ENCODE results near the gene CLK1.

The CLK1 gene

GRCh38 chr2:200845194-200845593 is 19.3 kb downstream of the CLK1 start:
- no peaks in the 10 kb centered on the region for H3K4me1 ChIP-seq (ENCODE audit: control insufficient read depth in 2 of 2, insufficient read depth in 1 of 2, low read depth in 1 of 2, low read length in 2 of 2)
- no peak for DNase-seq (ENCODE audit: low spot score)
- peak overlapping the region; percentile 66 for H2AK5ac ChIP-seq (ENCODE audit: low read depth, low read length)
- H3K27me3 ChIP-seq (ENCODE audit: control insufficient read depth in 3 of 3, insufficient read depth in 3 of 3, low read depth in 1 of 3, low read length in 3 of 3): no peaks in the 10 kb centered on the region
- no peak overlapping the region for H4K8ac ChIP-seq (ENCODE audit: low read depth, low read length)
- no peak overlapping the region for H2BK12ac ChIP-seq (ENCODE audit: low read length)
- no peaks in the 10 kb centered on the region for H3K36me3 ChIP-seq (replicated peaks in 1 of 2; ENCODE audit: control insufficient read depth in 2 of 2, insufficient read depth in 2 of 2, low read length in 2 of 2)
- H3K79me1 ChIP-seq (ENCODE audit: low read depth, low read length): no peaks in the 10 kb centered on the region
- no peak overlapping the region for H4K91ac ChIP-seq (ENCODE audit: low read depth, low read length, poor library complexity)
- no peaks in the 10 kb centered on the region for H3K9me3 ChIP-seq (replicated peaks in 1 of 2; ENCODE audit: control insufficient read depth in 2 of 2, insufficient read depth in 1 of 2, low read depth in 1 of 2, low read length in 2 of 2)
- no peak overlapping the region for H3K14ac ChIP-seq (ENCODE audit: low read length)
- no peak overlapping the region for H3K4me3 ChIP-seq (ENCODE audit: low read length in 2 of 2)
- WGBS, 2 donors (ENCODE audit: extremely low coverage in 2 of 2, insufficient read length in 2 of 2, insufficient replicate concordance in 1 of 2): no CpG with 5 or more reads among the region's 5 CpGs
- H3K18ac ChIP-seq (ENCODE audit: low read length): no peak overlapping the region
- H2BK120ac ChIP-seq (ENCODE audit: low read depth, low read length): no peak overlapping the region
- H2BK15ac ChIP-seq (ENCODE audit: low read length): no peak overlapping the region
- H3K23ac ChIP-seq (ENCODE audit: low read depth, low read length, poor library complexity): no peak overlapping the region
- H3K4ac ChIP-seq (ENCODE audit: low read length): no peak overlapping the region
- H3K4me2 ChIP-seq (ENCODE audit: insufficient read depth, low read length, poor library complexity, severe bottlenecking): no peak overlapping the region
- no peak overlapping the region for H2AFZ ChIP-seq (ENCODE audit: low read length)
- H3K9ac ChIP-seq (ENCODE audit: low read depth, low read length, poor library complexity): no peak overlapping the region
- no peak overlapping the region for H3K27ac ChIP-seq (replicated peaks; ENCODE audit: low read length)
- H2BK5ac ChIP-seq (ENCODE audit: low read length): no peak overlapping the region

GRCh38 chr2:200843993-200844948 is 20.2 kb downstream of the CLK1 start:
- Histone ChIP-seq H3K4me1 (ENCODE audit: control insufficient read depth in 2 of 2, insufficient read depth in 1 of 2, low read depth in 1 of 2, low read length in 2 of 2) (no peaks in the 10 kb centered on the region), H2BK15ac (ENCODE audit: low read length) (no peak overlapping the region), H2AK5ac (ENCODE audit: low read depth, low read length) (no peak overlapping the region), H2BK5ac (ENCODE audit: low read length) (no peak overlapping the region), H3K9me3 (replicated peaks in 1 of 2; ENCODE audit: control insufficient read depth in 2 of 2, insufficient read depth in 1 of 2, low read depth in 1 of 2, low read length in 2 of 2) (no peaks in the 10 kb centered on the region), H3K9ac (ENCODE audit: low read depth, low read length, poor library complexity) (no peak overlapping the region), H3K79me1 (ENCODE audit: low read depth, low read length) (no peaks in the 10 kb centered on the region), H3K18ac (ENCODE audit: low read length) (peak overlapping the region; percentile 72), H2BK12ac (ENCODE audit: low read length) (no peak overlapping the region), H3K4me3 (ENCODE audit: low read length in 2 of 2) (peak overlapping the region in 1 of 2 donors; percentile 30), H3K27me3 (ENCODE audit: control insufficient read depth in 3 of 3, insufficient read depth in 3 of 3, low read depth in 1 of 3, low read length in 3 of 3) (no peaks in the 10 kb centered on the region), H2AFZ (ENCODE audit: low read length) (no peak overlapping the region), H3K4ac (ENCODE audit: low read length) (no peak overlapping the region), H3K4me2 (ENCODE audit: insufficient read depth, low read length, poor library complexity, severe bottlenecking) (no peak overlapping the region), H3K14ac (ENCODE audit: low read length) (no peak overlapping the region), H3K23ac (ENCODE audit: low read depth, low read length, poor library complexity) (peak overlapping the region; percentile 11), H3K27ac (replicated peaks; ENCODE audit: low read length) (no peak overlapping the region), H2BK120ac (ENCODE audit: low read depth, low read length) (no peak overlapping the region), H4K91ac (ENCODE audit: low read depth, low read length, poor library complexity) (no peak overlapping the region), H4K8ac (ENCODE audit: low read depth, low read length) (no peak overlapping the region), H3K36me3 (replicated peaks in 1 of 2; ENCODE audit: control insufficient read depth in 2 of 2, insufficient read depth in 2 of 2, low read length in 2 of 2) (no peaks in the 10 kb centered on the region)
- no CpG with 5 or more reads among the region's 24 CpGs for WGBS, 2 donors (ENCODE audit: extremely low coverage in 2 of 2, insufficient read length in 2 of 2, insufficient replicate concordance in 1 of 2)
- DNase-seq (ENCODE audit: low spot score): no peak

- no peak overlapping the region for H4K8ac ChIP-seq (ENCODE audit: low read depth, low read length)
- no peak overlapping the region for H2BK15ac ChIP-seq (ENCODE audit: low read length)
- no peak overlapping the region for H3K9ac ChIP-seq (ENCODE audit: low read depth, low read length, poor library complexity)
- H3K27me3 ChIP-seq (ENCODE audit: control insufficient read depth in 3 of 3, insufficient read depth in 3 of 3, low read depth in 1 of 3, low read length in 3 of 3): no peaks in the 10 kb centered on the region
- H3K36me3 ChIP-seq (replicated peaks in 1 of 2; ENCODE audit: control insufficient read depth in 2 of 2, insufficient read depth in 2 of 2, low read length in 2 of 2): no peaks in the 10 kb centered on the region
- no peak overlapping the region for H3K27ac ChIP-seq (replicated peaks; ENCODE audit: low read length)
- WGBS, 2 donors (ENCODE audit: extremely low coverage in 2 of 2, insufficient read length in 2 of 2, insufficient replicate concordance in 1 of 2): no CpG with 5 or more reads among the region's 3 CpGs
- no peaks in the 10 kb centered on the region for H3K79me1 ChIP-seq (ENCODE audit: low read depth, low read length)
- H3K4me1 ChIP-seq (ENCODE audit: control insufficient read depth in 2 of 2, insufficient read depth in 1 of 2, low read depth in 1 of 2, low read length in 2 of 2): no peaks in the 10 kb centered on the region
- H3K4me3 ChIP-seq (ENCODE audit: low read length in 2 of 2): peak overlapping the region in 1 of 2 donors; percentile 5
- H4K91ac ChIP-seq (ENCODE audit: low read depth, low read length, poor library complexity): no peak overlapping the region
- no peak overlapping the region for H3K23ac ChIP-seq (ENCODE audit: low read depth, low read length, poor library complexity)
- DNase-seq (ENCODE audit: low spot score): no peak
- H2BK120ac ChIP-seq (ENCODE audit: low read depth, low read length): no peak overlapping the region
- no peak overlapping the region for H3K4ac ChIP-seq (ENCODE audit: low read length)
- no peak overlapping the region for H3K18ac ChIP-seq (ENCODE audit: low read length)
- no peak overlapping the region for H2AK5ac ChIP-seq (ENCODE audit: low read depth, low read length)
- no peak overlapping the region for H3K4me2 ChIP-seq (ENCODE audit: insufficient read depth, low read length, poor library complexity, severe bottlenecking)
- no peak overlapping the region for H2BK5ac ChIP-seq (ENCODE audit: low read length)
- no peak overlapping the region for H2BK12ac ChIP-seq (ENCODE audit: low read length)
- H2AFZ ChIP-seq (ENCODE audit: low read length): no peak overlapping the region
- H3K14ac ChIP-seq (ENCODE audit: low read length): no peak overlapping the region
- H3K9me3 ChIP-seq (replicated peaks in 1 of 2; ENCODE audit: control insufficient read depth in 2 of 2, insufficient read depth in 1 of 2, low read depth in 1 of 2, low read length in 2 of 2): peaks cover 0 to 3% of the 10 kb centered on the region in 2 donors
These were observed 24.9 kb downstream of the CLK1 start for GRCh38 chr2:200839513-200839912.

- DNase-seq (ENCODE audit: low spot score): no peak
- H2BK120ac ChIP-seq (ENCODE audit: low read depth, low read length): no peak overlapping the region
- no peaks in the 10 kb centered on the region for H3K27me3 ChIP-seq (ENCODE audit: control insufficient read depth in 3 of 3, insufficient read depth in 3 of 3, low read depth in 1 of 3, low read length in 3 of 3)
- no peak overlapping the region for H3K4ac ChIP-seq (ENCODE audit: low read length)
- H2BK12ac ChIP-seq (ENCODE audit: low read length): no peak overlapping the region
- no peak overlapping the region for H3K14ac ChIP-seq (ENCODE audit: low read length)
- H3K4me1 ChIP-seq (ENCODE audit: control insufficient read depth in 2 of 2, insufficient read depth in 1 of 2, low read depth in 1 of 2, low read length in 2 of 2): no peaks in the 10 kb centered on the region
- no peak overlapping the region for H2BK15ac ChIP-seq (ENCODE audit: low read length)
- WGBS, 2 donors (ENCODE audit: extremely low coverage in 2 of 2, insufficient read length in 2 of 2, insufficient replicate concordance in 1 of 2): no CpG with 5 or more reads among the region's 4 CpGs
- H3K23ac ChIP-seq (ENCODE audit: low read depth, low read length, poor library complexity): no peak overlapping the region
- no peak overlapping the region for H4K91ac ChIP-seq (ENCODE audit: low read depth, low read length, poor library complexity)
- H3K36me3 ChIP-seq (replicated peaks in 1 of 2; ENCODE audit: control insufficient read depth in 2 of 2, insufficient read depth in 2 of 2, low read length in 2 of 2): no peaks in the 10 kb centered on the region
- no peak overlapping the region for H3K9ac ChIP-seq (ENCODE audit: low read depth, low read length, poor library complexity)
- no peak overlapping the region for H3K4me3 ChIP-seq (ENCODE audit: low read length in 2 of 2)
- no peak overlapping the region for H3K4me2 ChIP-seq (ENCODE audit: insufficient read depth, low read length, poor library complexity, severe bottlenecking)
- H3K18ac ChIP-seq (ENCODE audit: low read length): no peak overlapping the region
- H2AK5ac ChIP-seq (ENCODE audit: low read depth, low read length): no peak overlapping the region
- H3K27ac ChIP-seq (replicated peaks; ENCODE audit: low read length): no peak overlapping the region
- H2AFZ ChIP-seq (ENCODE audit: low read length): no peak overlapping the region
- no peak overlapping the region for H2BK5ac ChIP-seq (ENCODE audit: low read length)
- H3K79me1 ChIP-seq (ENCODE audit: low read depth, low read length): no peaks in the 10 kb centered on the region
- H4K8ac ChIP-seq (ENCODE audit: low read depth, low read length): no peak overlapping the region
- peaks cover 0 to 3% of the 10 kb centered on the region in 2 donors for H3K9me3 ChIP-seq (replicated peaks in 1 of 2; ENCODE audit: control insufficient read depth in 2 of 2, insufficient read depth in 1 of 2, low read depth in 1 of 2, low read length in 2 of 2)
These were observed 29.8 kb downstream of the CLK1 start for GRCh38 chr2:200834701-200835100.
